Measurements from ENCODE around the gene RAB8B. TPM values are rescaled to one million over a fixed set of nuclear protein-coding genes. Genes with fewer than 3 reads are reported as not detected.

RAB8B gene
- total and polyA plus RNA-seq, 10 of the 15 experiments (the other 5 are each of a cell fraction or from before 2014, with no cell fraction given) = 17.8 to 104 (median 65.1) TPM

DNA sequence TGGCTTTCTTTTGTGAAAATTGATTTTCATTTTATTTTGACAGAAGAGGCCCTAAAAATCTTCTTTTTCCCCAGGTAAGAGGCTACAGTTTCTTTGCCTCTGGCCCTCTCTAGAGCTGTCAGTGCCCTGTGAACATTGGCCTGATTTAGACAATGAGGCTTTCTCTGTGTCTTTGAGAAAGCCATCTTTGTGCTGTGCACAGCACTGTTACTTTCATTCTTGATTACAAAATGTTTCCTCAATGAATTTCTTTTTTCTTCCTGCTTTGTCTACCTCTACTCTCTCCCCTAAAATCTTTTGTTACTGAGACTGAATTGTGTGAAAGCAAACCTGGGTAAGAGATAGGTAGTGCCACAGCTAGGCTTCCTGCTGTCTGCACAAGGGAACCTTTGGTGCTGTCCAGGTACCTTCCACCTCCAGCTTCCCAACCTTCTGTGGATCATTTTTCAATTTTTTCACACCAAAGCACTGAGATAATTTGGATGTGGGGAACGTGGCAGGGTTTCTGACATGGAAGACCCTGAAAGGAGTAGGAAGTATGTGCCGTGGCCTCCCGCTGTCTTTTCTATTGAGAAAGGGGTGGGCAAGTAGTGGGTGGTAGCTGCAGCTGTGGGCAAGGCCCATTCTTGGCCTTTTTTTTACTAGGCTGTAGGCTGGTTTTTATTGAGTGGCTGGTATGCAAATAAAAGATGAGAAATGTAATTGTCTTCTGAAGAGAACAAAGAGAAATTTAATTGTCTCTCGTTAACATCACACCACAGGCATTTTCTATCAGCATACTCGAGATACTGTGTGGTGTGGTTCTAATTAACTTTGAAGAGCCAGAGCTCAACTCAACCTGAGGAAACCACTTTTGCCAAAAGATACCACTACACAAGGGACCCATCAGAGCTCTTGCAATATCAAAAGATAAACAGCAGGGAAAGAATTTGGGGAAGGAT is 21.0 kb downstream of the RAB8B start (continued):
- no peak for TF ChIP-seq PML (IDR thresholded peaks at IDR 0.05; ENCODE audit: low read length)

DNA sequence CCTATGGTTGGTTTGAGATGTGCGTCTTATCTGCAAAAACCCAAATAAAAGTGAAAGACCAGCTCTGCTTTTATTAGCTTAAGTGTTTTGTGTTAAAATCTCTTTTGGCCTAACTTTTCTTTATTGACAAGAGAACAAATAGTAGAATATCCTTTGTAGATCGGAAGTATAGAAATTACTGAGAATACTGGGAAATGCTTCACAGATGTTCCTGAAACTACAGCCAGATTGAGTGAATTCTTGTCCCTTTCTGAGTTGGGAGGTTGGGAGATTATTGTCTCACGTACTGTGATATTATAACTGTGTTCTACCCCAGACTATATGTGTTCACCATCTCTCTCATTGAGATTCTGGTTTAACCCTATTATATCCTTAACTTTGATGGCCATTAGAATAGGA is 21.7 kb downstream of the RAB8B start:
- peaks cover 89% of the 10 kb centered on the region for H3K79me2 ChIP-seq (ENCODE audit: control insufficient read depth, insufficient read depth, low read length)
- in situ Hi-C loops (cut with MboI) = no loop called here
- SMC1A ChIA-PET (ENCODE audit: uncharacterized antibody, unreplicated experiment) = interaction anchor here (0.8 to 12.3 kb wide), 8 partner anchors 9 to 81 kb away, joined by 3 to 252 read pairs (median 8); no protein-coding TSS in a partner anchor

More for the DNA sequence above, 21.7 kb downstream of the RAB8B start:
- intact Hi-C loops (cut with micrococcal nuclease; ENCODE audit: unreplicated experiment) = loop anchor here (2.0 to 10.0 kb wide), 2 partner anchors 16 to 56 kb away; partner anchors contain the start of gene RPS27L
- H3K4me1 ChIP-seq (ENCODE audit: control insufficient read depth, insufficient read depth, low read length) = peaks cover 46% of the 10 kb centered on the region
- no peaks in the 10 kb centered on the region for H3K27me3 ChIP-seq (replicated peaks in 1 of 2; ENCODE audit: control insufficient read depth in 2 of 2, insufficient read depth in 2 of 2, low read length in 1 of 2)
- TF ChIP-seq, protein P1, sequence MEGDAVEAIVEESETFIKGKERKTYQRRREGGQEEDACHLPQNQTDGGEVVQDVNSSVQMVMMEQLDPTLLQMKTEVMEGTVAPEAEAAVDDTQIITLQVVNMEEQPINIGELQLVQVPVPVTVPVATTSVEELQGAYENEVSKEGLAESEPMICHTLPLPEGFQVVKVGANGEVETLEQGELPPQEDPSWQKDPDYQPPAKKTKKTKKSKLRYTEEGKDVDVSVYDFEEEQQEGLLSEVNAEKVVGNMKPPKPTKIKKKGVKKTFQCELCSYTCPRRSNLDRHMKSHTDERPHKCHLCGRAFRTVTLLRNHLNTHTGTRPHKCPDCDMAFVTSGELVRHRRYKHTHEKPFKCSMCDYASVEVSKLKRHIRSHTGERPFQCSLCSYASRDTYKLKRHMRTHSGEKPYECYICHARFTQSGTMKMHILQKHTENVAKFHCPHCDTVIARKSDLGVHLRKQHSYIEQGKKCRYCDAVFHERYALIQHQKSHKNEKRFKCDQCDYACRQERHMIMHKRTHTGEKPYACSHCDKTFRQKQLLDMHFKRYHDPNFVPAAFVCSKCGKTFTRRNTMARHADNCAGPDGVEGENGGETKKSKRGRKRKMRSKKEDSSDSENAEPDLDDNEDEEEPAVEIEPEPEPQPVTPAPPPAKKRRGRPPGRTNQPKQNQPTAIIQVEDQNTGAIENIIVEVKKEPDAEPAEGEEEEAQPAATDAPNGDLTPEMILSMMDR (IDR thresholded peaks at IDR 0.05 in 2 of 3, conservative IDR thresholded peaks at IDR 0.05 in 1 of 3; ENCODE audit: control insufficient read depth in 2 of 3, extremely low read depth in 1 of 3, insufficient read depth in 1 of 3, low read depth in 3 of 3, low read length in 3 of 3) = no peak
- TF ChIP-seq HCFC1 (IDR thresholded peaks at IDR 0.05; ENCODE audit: low read length) (no peak), MEF2B (IDR thresholded peaks at IDR 0.05; ENCODE audit: partially characterized antibody, poor library complexity, severe bottlenecking) (no peak), POU2F2 (IDR thresholded peaks at IDR 0.05; ENCODE audit: borderline replicate concordance, low read depth, low read length) (no peak), CHD2 (IDR thresholded peaks at IDR 0.05; ENCODE audit: borderline replicate concordance, low read depth, low read length) (no peak), SIX5 (IDR thresholded peaks at IDR 0.05; ENCODE audit: low read depth, low read length, severe bottlenecking) (no peak), KDM1A (IDR thresholded peaks at IDR 0.05; ENCODE audit: borderline replicate concordance) (no peak)
- TF ChIP-seq, protein P2, sequence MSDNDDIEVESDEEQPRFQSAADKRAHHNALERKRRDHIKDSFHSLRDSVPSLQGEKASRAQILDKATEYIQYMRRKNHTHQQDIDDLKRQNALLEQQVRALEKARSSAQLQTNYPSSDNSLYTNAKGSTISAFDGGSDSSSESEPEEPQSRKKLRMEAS (IDR thresholded peaks at IDR 0.05; ENCODE audit: low read depth, low read length) = no peak
- POLR2A ChIA-PET = interaction anchor here (1.0 to 6.5 kb wide), 4 partner anchors 17 to 54 kb away, joined by 3 to 118 read pairs (median 4); partner anchors contain the start of gene RPS27L
- DNase-seq (ENCODE audit: low read depth, low spot score) (no peak), FAIRE-seq (no peak), ATAC-seq (no peak)
- 0 out of 2 replicates have a peak overlapping the region, but pooled peaks have one; percentile 54 for H3K4me3 ChIP-seq
- no peaks in the 10 kb centered on the region for H4K20me1 ChIP-seq (ENCODE audit: control insufficient read depth, insufficient read depth)
- RAD21 ChIA-PET (ENCODE audit: unreplicated experiment) = interaction anchor here (0.7 to 2.1 kb wide), 9 partner anchors 9 to 54 kb away, joined by 3 to 23 read pairs (median 6); partner anchors contain the start of gene RPS27L
- H3K27ac ChIP-seq (ENCODE audit: control insufficient read depth, insufficient read depth) = peak overlapping the region; percentile 87
- TSS peak; percentile 14 for BruUV-seq (replicated peaks)
- H3K9ac ChIP-seq (ENCODE audit: control insufficient read depth, insufficient read depth, low read length) = no peak overlapping the region
- H3K9me3 ChIP-seq (replicated peaks; ENCODE audit: control insufficient read depth, insufficient read depth, low read length) = no peaks in the 10 kb centered on the region
- no peak overlapping the region for H2AFZ ChIP-seq (ENCODE audit: control insufficient read depth, low read depth, low read length)
- 80% methylated on average over 3 of the region's 3 CpGs for WGBS (ENCODE audit: insufficient coverage, insufficient replicate concordance, low lambda C conversion rate, missing lambda C conversion rate)
- H3K36me3 ChIP-seq (ENCODE audit: control insufficient read depth in 2 of 2, insufficient read depth in 2 of 2, low read length in 1 of 2) = no peaks in the 10 kb centered on the region
- CTCF ChIA-PET = interaction anchor here (0.6 to 9.3 kb wide), 7 partner anchors 10 to 1043 kb away, joined by 3 to 90 read pairs (median 3); partner anchors contain the start of gene RPS27L
- peak overlapping the region; percentile 78 for H3K4me2 ChIP-seq (ENCODE audit: control insufficient read depth, insufficient read depth)

Data from GM12878 (cell line).